RPMI8226 (cell line): ENCODE results near the gene PCSK2.

Experiments
- DNase-seq: peaks from one replicate; pipeline ENCODE4 v3.0.0-alpha.2; 2015

The PCSK2 gene

DNA sequence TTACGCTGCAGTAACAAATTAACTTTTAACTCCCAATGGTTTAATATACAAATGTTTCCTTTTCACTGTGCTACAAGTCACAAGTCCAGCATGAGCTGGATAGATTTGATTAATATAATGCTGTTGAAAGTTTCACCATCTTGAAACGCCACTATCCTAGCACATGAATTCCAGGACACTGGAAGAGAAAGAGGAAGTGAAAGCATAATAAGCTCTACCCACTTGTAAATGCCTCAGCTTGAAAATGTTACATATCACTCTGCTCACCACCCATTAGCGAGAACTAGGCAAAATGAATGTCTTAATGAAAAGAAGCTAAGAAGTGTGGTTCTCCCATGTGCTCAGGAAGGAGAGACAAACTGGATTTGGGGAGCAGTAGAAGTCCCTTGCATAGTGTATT lies 46.9 kb downstream of the PCSK2 start:
- no peak for DNase-seq

DNA sequence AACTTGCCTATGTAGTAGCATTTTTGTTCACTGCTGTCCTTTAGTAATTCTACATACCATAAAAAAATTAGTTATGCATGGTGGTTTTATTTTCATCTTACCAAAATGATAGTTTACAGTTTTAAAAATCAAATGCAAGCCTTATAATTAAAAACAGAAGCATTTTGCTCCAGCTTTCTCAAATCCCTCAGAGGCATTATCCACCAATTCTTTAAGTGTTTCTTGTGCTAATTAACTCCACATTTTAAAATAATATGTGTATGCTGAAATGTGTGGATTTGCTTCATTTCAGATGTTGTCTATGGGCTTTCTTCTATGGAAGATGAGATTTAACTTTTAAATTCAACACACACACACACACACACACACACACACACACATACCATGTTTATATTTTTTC lies 49.3 kb downstream of the PCSK2 start:
- no peak for DNase-seq

DNA sequence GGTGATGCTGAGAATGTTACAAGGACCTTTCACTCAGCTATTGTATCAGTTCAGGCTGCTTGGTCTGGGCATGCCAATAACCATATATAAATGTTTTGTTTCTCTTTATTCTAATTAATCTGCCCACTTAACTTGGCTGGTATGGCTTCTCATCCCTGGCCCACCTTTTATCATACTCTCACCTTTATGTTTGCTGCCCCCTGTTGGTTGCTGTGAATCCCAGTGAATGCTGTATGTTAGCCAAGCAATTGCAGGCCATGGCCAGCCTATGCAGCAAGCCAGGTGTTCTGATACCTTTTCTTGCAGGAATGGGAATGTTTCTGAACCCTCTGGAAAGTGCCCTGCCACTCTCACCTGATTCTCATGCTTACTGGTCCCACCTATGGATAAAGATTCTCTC lies 54.6 kb downstream of the PCSK2 start:
- peak; percentile 46 for DNase-seq

DNA sequence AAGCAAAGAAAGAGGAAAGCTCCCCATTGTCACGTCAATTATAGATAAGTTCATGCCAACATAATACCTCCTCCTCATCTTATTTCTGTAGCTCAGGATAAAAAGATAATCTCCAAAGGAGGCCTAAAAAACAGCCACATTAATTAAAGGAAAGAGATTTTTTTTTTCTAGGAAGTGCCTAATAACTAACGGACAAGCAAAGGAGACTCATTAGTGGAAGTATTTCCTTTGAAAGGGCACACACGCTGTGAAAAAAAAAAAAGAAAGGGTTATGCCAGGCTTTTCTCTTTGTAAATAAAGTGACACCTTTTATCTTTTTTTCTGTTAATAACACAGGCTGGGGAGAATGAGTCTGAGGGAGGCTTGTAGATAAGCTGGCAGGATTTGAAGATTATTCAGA lies 55.7 kb downstream of the PCSK2 start:
- DNase-seq, result no peak

DNA sequence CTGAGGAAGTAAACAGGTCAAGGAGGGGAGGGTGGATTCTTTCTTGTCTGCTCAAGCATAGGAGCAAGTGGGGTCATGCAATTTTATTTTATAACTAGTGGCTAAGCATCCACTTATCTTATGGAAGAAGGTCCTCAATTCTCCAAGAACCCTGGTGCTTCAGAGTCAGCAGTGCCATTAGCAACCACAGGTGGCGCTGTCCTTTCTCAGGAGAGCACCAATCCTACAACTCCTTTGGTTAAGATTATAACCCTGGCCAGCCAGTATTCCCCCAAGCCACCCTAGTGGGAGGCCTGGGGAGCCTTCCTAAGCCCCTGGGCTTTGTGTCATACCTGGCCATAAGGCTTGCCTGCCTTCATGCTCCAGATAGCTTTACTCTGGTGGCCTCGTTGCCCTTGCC lies 60.7 kb downstream of the PCSK2 start:
- no peak for DNase-seq

DNA sequence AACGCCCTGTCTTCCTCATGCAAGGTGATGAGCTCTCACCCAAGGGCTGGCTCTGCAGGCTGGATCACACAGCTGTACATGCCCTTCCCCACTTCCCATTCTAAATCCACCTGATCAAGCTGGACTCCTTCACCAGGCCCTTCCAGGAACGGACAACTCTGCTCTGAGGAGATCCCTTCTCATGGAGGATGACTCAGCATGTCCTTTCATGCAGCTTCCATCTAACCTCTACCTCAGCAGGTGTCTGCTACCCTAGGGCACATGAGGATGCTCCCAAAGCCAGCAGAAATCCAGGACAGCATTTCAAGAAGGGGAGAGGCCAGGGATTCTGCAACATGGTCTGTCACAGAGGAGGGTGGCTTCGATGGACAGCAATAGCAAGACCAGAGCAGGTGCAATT lies 61.2 kb downstream of the PCSK2 start:
- DNase-seq, result no peak

DNA sequence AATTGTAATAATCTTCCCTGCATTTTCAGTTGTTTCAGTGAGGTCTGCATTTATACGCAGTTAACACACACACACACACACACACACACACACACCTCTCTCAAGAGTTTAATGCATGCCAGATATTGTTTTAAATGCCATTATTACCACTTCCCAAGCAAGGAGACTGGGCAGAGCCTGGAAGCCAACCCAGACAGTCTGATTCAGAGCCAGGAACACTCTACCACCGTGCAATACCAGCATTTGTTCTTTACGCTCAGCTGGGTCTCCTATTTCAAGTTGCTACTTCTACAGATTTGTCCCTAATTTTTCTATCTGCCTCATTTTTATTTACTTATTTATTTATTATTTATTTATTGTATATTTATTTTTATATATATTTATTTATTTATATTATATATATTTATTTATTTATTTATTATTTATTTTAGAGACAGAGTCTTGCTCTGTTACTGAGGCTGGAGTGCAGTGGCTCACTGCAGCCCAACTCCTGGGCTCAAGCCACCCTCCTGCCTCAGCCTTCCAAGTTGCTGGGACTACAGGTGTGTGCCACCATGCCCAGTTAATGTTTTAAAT lies 68.4 kb downstream of the PCSK2 start:
- no peak for DNase-seq

DNA sequence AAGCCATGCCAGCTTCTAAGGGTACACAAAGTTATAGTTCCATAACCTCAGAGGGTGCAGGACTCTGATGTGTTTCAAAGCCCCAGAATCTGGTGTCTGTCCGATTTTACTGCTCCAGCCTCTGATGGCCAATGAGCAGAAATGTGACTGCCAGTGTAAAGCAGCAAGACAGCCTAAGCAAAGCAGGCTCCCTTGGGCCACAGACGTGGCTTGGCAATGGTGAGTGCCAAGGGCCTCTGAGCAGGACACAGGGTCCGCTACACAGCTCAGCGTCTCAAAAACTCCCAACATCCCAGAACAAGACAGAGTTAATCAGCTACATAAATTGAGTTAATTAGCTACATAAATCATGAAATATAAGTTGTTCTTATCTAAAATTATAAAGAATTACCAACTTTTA lies 69.2 kb downstream of the PCSK2 start:
- no peak for DNase-seq

DNA sequence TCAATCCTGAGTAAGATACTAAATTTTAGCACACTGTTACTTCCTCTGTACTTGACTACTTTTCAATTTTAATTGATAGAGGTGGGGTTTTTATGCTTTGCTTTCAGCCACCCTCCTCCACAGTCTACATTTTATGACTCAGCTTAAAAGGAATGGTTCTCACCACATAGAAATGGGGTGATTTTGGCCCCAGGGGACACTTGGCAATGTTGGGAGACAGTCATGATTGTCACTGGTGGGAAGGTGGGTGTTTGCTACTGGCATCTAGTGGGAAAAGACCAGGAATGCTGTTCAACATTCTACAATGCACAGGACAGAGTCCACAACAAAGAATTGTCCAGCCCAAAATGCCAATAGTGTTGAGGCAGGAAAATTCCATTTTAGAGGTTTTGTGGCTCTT lies 71.3 kb downstream of the PCSK2 start:
- DNase-seq, result no peak

DNA sequence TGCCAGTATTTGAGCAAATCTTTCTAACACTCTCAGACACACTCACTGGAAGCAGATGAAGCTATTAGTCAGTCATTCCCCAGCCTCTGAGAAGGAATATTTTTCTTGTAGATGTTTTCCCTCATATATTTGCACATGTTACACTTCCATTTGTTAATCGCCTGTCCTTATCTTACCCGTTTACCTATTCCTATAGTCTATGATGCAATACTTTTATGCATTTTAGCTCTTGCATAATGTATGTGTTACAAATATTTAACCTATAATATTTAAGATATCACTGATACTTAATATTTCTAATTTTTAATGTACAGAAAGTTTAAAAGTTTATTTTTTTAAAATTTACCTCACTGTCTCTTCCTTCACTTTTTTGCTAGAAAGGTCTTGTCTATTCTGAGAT lies 71.9 kb downstream of the PCSK2 start:
- no peak for DNase-seq

DNA sequence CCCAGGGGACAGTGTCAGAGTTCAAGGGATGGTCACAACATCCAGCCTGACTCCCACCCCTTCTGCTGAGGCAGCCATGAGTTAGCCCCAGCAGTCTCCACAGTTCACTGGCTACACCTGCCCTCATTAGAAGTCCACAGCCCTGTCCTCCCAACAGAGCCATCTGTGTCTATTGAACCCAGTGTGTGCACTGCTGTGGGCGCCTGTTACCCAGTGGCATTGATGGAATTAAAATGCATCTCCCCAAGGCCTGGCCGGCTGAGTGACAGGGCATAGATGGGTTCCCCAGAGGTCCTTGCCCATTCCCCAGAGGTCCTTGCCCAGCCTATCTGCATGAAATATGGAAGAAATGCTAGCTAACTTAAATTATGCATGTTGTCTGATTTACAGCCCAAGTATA lies 73.3 kb downstream of the PCSK2 start:
- DNase-seq, result no peak

DNA sequence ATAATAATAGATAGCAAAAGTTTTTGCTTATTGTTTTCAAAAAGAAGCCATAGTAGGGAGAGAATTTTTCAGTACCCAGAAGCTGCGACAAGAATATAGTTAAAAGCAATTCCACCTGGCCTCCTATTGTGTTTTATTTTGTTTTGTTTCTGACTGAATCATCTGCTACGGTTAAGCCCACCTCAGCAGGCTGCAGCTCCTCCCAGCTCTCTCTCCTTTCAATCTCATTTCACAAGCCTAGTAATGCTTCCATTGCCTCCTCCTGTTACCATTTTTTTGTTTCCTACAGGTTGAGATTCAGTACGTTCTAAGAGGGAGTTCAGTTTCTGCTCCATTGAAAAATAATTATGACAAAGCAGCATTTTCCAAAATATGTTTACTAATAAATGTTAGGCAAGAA lies 77.9 kb downstream of the PCSK2 start:
- no peak for DNase-seq

DNA sequence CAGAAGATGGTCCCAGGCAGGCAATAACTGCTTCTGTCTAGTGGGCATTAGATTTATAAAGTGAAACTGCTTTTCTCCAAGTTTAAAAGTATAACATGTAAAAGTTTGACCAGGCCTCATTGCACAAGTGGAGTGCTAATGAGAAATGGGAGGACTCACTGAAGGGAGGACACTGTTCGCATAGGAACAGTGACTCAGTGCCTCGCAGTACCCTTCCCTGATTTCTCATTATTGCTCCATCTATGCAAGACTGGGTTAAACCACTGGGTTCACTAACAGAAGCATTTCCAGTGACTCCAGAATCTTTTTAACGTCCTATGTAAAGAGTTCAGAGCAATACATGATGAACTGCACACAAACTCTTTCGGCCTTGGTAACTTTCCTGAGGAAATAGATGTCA lies 79.6 kb downstream of the PCSK2 start:
- DNase-seq, result no peak

DNA sequence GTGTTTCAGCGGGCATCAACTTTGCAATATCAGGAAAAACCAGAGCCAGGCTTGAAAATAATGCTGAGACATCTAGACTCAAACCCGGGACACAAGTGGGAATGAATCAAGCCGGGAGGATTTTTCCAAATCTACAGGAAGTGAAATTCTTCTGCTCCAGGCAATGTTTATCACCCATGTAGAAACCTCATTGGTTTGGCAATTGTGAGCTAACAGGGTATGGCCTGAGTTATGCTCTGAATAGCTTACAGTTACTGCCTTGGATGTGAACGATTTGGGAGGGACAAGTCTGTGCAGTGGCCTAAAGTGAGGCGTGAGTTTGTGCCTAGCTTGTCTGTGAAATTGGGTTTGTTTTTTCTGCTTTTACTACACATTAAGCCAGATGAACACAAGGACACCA lies 87.4 kb downstream of the PCSK2 start:
- no peak for DNase-seq

DNA sequence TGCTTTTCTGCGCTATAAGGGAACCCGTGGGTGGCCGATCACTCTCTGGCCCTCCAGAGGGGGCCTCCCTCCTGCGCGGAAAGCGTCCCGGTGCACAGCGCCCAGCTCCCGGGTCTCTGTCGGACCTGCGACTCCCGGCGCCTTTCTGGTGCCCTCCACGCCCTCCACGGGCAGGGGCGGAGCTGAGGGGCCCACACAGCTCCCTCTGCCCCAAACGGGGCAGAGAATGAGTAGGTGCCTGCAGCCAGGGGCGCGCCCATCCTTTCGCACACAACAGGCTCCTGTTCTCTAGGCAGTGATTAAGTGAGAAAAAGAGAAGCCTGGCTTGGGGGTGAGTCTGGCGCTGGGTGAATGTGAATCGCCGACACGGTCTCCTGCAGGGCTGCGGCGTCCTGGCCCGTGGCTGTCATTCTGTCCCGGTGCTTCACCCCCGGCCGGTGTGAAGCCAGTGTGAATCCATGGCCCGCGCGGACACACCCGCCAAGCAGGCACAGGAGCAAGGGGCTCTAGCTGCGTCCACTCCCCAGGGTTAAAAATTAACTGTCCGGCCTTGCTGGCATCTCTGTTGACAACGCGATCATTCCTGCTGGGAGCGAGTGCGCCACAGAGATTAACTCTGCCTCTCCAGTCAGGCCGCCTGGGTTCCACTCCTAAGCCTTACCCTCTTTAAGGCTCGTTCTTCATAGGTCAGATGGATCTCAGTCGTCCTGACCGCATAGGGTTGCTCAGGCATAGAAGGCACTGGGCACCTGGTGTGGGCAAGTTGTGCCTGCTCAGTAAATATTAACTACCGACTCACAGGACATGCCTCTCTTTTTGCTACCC lies 88.8 kb downstream of the PCSK2 start:
- DNase-seq, result no peak

DNA sequence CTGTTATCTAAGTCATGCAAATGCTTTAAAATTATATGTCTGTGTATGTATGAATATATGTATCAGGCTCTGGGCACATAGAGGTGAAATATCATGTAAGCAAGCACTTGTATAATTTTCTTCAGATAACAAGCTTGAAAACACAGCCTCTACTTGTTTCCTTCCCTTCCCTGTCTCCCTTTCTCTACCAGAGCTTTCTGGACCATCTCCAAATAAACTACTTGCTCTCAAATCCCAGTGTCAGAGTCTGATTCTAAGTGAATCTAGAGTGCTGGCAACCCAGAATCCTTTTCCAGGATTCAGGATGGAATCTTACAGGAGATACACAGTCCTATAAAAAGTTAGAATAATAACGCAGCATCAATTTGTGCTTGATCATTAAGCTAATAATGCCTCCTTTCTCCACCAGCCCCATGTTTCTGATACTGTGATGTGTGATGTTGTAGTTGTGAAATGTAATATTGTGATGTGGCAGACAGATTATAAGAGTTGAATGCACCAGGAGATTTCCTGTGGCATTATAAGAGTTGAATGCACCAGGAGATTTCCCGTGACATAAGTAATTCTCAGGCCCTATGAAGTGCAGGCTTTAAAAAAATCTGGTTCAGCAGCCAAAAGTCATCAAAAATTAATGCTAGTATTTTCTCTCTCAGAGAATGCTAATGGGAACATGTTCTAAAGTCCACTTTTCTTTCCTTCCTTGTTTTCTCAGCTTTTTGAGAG lies 89.6 kb downstream of the PCSK2 start:
- no peak for DNase-seq

DNA sequence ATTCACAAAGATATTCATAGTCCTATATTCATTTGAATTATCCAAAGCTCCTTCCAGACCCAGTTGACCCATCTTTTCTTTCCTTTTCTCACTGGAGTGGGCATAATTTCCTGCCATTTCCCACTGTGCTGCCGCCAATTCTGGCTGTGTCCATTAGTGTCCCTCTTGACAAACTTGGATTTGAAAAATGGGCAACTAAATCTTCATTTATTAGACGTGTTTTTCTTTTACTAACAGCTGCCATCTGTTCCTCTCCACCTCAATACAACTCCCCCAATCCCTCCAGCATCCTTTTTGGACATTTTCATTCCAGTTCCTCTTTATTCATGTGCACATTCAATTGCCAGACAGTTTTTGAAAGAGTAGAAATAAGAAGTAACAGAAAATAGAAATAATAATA lies 90.5 kb downstream of the PCSK2 start:
- DNase-seq, result no peak

DNA sequence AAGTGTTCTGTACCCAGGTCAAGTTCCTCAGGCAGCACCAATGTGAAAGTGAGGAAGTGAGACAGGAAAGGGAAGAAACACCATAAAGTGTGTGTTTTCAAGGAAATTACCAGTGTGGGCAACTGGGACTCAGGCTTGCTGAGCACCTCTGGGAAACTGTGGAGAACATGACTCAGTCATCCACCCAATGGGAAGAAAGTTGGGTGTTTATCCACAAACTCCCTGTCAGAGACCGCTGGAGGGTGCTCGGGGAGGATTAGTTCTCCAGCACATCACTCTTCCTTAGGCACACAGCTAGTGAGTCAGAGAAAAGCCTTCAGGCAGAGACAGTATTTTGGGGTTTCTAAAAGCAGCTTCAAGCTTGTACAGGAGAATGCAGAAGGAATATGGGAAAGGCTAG lies 93.6 kb downstream of the PCSK2 start:
- DNase-seq, result no peak

DNA sequence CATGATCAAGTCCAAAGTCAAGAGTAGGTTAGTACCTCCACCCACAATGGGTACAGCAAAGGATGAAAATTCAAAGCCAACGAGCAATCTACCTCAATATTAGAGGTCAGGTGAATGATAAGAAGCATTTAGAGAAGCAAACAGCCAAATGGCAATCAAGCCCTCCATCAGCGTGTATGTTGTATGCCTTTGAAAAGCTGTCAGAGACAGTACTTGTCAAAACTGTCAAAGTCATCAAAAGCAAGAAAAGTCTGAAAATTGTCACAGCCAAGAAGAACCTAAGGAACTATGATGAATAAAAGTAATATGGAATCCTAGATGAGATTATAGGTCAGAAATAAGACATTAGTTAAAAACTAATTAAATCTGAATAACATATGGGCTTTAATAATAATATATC lies 99.3 kb downstream of the PCSK2 start:
- DNase-seq, result no peak

DNA sequence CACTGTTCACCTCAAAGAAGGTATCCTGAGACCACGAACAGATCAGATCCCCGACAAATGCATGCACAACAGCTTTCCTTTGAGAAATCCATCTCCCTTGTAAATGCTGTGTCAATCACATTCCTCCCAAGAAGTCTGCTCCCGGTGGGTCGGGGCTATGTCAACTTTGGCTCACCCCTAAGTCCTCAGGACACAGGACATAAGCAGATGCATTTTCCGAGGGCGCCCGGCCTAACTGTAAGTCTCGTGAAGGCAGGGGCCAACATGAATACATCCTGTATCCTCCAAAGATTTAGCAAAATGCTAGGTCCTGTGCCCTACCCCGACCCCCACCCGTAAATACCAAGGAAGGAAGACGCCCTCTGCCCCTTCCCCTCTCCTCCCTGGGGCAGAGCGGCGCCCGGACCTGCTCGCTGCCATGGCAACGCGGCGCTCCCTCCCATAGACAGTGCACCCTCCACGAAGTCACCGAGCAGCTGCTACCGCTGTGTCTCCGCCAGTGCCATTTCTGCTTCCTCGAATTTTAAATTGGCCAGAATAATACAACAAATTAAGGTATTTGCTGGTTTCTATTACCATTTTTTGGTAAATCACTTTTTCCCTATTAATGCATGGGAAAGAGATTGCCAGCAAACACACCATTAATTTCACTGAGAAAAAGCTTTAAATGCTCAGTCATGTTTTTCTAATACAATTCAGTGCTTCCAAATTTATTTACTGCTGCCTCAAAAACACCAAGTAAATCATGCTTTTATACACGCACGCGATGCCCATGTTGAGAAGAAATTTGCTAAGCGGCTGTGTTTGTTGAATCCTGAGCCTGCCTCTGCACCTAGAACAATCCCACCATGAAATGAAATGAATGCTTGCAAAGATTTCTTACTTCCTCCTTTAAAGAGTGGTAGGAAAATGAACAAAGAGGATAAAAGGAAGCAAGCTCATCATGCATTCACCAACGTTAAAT lies 100.6 kb downstream of the PCSK2 start:
- DNase-seq, result no peak

DNA sequence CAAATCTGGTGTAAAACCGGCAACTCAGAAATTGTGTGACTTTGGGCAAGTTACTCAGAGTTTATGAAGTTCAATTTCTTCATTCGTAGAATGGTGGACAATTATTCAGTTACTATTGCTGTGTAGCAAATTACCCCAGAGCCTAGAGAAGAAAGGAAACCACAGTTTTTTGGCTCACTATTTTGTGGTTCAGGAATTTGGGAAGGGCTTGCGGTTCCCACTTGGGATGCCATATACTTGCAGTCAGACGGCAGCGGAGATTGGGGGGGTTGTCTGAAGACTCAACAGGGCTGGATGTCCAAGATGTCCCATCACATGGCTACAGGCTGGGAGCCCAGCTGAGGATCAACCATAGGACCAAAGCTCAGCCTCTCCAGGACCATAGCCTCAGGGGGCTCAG lies 108.1 kb downstream of the PCSK2 start:
- no peak for DNase-seq

DNA sequence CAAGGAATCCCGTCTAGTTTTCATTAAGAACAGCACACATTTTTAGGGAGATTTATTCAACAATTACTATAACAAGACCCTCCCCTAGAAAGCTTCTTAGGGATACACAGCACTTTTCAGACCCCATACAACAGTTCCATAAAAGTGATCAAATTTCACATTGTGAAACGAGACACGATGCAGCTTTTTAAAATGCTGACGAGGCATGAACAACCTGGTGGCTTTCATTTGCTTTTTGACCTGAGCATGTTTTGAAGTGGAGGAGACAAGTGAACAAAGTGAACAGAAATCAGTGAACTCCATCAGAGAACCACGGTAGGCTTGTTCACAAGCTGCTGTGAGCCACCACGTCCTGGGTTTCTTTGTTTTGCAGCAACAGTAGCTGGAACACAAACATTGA lies 112.2 kb downstream of the PCSK2 start:
- DNase-seq, result no peak

DNA sequence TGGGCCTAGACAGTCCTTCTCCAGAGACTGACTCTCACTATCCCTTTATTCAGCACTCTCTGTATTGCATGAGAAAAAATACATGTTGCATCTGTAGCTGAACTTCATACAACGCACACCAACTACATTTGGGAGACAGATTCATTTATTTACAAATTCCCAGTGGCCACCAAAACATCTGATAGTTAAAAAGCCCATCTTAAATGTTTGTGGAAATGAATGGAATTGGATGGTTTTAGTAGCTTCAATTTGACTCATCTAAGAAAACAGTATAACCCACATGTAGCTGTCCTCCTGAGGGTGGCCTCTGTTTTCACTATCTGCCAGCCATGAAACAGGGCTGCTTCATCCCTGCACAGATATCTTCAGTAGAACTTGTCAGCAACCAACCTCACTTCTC lies 116.3 kb downstream of the PCSK2 start:
- DNase-seq, result no peak
